Stimulated activated CD4-positive, alpha-beta T cell treated with anti-CD3 and anti-CD28 coated beads, TNF-alpha, amount 100 ng/mL, for 24 hours (primary cell): ENCODE data around the gene TMCO4.

Experiments
- DNase-seq, 3 experiments: peaks; one replicate each; pipeline ENCODE4 v3.0.0-alpha.2; 2020; ENCODE audit warnings: low read depth in 3 of 3

The TMCO4 gene

GRCh38 chr1:19717467-19717866 lies 82.2 kb downstream of the TMCO4 start:
- DNase-seq: no peak

- DNase-seq: peak; percentile 73 to 88 (median 81)
These were observed 84.1 kb downstream of the TMCO4 start for GRCh38 chr1:19715334-19716203.

- DNase-seq: no peak
These were observed 86.8 kb downstream of the TMCO4 start for GRCh38 chr1:19712928-19713327.

- DNase-seq: peak in 1 of 3 experiments; percentile 30
These were observed 88.7 kb downstream of the TMCO4 start for GRCh38 chr1:19710825-19711611.

GRCh38 chr1:19709260-19709793 lies 90.4 kb downstream of the TMCO4 start:
- no peak for DNase-seq

GRCh38 chr1:19708567-19709110 lies 91.1 kb downstream of the TMCO4 start:
- no peak for DNase-seq

- DNase-seq: no peak
These were observed 93.6 kb downstream of the TMCO4 start for GRCh38 chr1:19706136-19706535.

DNA sequence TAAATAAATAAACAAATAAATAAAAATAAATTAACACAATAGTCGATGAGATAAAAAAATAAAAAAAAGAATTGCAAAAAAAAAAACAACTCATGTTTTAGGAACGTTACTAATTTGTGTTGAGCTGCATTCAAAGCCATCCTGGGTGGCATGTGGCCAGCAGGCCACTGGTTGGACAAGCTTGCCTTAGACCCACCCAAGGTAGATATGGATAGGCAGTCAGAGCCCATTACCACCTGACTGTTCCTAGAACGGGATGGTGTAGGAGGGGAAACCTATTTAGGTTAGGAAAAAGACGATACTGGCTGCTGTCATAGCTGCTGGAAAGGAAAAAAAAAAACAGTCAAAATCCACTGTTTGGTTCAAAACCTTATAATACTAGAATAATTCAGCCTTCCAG lies 94.3 kb downstream of the TMCO4 start:
- no peak for DNase-seq

- peak; percentile 28 to 55 (median 47) for DNase-seq
These were observed 95.2 kb downstream of the TMCO4 start for GRCh38 chr1:19704247-19705113.

DNA sequence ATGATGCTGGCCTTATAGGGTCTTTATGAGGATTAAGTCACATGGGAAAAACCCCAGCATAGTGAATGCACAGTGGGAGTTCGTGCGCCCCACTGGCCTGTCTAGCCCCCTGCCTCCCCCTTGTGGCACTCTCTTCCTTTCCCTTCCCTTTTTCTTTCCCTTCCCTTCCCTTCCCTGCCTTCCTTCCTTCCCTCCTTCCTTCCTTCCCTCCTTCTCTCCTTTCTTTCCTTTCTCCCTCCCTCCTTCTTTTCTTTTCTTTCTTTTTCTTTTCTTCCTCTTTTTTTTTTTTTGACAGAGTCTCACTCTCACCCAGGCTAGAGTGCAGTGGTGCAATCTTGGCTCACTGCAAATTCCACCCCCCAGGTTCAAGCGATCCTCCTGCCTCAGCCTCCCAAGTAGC lies 96.4 kb downstream of the TMCO4 start:
- DNase-seq: no peak

- DNase-seq: no peak
These were observed 99.5 kb downstream of the TMCO4 start for GRCh38 chr1:19700079-19700777.

DNA sequence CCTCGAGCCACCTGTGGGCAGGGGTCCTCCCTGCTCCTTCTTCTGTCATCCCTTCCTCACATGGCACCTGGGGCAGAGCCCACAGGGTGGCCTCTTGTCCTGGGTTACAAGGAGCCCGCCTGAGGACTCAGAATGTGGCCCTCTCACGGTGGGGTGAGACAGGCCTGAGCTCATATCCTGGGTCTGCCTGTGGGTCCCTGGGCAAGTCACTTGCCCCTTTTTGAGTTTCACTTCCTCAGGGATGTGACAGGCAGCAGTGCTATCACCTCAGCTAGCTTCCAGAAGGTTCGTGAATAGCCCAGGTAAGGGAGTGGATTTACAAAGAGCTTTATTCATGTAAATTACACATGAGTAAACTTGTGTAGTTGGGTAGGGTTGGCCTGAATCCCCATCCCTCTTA lies 101.5 kb downstream of the TMCO4 start:
- no peak for DNase-seq

DNA sequence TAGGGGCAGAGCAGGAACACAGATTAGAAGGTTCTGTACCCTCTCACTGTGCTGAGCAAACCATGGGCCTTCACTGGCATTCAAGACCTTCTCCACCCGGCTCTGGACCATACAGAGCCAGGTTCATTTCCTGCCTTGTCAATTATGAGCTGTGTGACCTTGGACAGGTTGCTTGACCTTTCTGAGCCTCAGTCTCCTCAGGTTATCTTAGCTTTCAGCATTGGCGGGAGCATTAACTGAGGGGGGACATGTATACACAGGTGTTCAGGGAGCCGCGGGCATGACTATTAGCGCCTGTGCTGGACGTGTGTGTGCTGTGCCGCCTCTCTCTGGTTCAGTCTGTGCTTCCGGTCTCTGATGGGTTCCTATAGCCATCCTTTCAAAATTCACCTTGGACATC lies 102.9 kb downstream of the TMCO4 start:
- no peak for DNase-seq

DNA sequence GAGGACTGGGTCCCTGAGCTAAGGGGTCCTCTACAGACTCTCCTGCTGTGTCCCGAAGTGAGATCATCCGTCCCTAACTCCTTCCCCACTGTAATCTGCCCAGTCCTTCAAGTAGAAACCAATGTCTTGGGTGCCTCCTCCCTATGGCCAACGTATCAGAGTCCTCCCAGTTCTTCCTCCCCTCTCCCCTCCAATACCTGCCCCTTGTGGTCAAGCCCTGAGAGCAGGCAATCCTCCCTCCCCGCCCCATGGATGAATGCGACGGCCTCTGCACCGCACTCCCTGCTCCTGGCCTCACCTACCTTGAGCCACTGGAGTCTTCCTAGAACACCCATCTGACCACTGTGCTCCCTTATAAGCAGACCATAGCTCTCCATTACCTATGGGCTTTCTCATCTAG lies 103.9 kb downstream of the TMCO4 start:
- no peak for DNase-seq

- no peak for DNase-seq
These were observed 105.4 kb downstream of the TMCO4 start for GRCh38 chr1:19694298-19694697.

DNA sequence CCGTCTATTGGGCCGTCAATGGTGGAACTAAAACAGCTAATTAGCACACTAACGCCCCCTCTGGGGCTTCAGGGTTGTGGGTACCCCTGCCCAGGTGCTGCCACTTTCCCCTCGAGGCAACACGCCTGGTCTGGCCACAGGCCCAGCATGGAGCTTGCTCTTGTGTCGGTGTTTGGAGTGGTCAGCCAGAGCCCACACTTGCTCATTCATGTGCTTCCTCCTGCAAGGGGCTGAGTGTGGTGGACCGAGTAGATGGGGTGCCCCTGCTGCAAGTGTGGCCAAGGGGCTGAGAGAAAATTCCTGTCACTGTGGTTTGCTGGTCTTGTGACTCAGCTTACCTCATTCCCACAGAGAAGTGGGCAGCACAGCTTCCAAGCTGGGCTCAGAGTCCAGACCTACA lies 109.4 kb downstream of the TMCO4 start:
- no peak for DNase-seq

DNA sequence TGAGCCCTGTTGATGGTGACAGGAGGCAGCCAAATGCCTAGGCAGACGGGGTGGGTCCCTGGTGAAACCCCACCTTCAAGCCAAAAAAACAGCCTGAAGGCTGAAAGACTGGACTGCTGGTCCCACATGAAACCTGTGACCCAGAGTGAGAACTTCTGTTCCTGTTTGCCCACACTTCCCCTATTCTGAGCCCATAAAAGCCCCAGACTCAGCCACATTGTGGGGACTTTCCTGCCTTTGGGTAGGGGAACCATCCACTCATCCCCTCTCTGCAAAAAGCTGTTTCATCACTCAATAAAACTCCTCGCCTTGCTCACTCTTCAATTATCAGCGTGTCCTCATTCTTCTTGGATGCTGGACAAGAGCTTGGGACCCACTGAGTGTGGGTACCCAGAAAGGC lies 109.9 kb downstream of the TMCO4 start:
- no peak for DNase-seq

- DNase-seq: no peak
These were observed 110.5 kb downstream of the TMCO4 start for GRCh38 chr1:19689085-19689757.

GRCh38 chr1:19688041-19688842 lies 111.5 kb downstream of the TMCO4 start:
- DNase-seq: no peak
